Stimulated activated CD4-positive, alpha-beta T cell treated with anti-CD3 and anti-CD28 coated beads, Interleukin-12 subunit alpha, Interleukin-12 subunit beta, amount 100 ng/mL, for 24 hours (primary cell): Measurements from ENCODE around the gene NRDC.
"Not testable (repeated sequence)": the region's sequence is repeated elsewhere in the genome, so short reads cannot be mapped to it uniquely, and the experiment has no call there.

Source experiments
- DNase-seq, 2 experiments: peaks; one replicate each; pipeline ENCODE4 v3.0.0-alpha.2; 2020; ENCODE audit warnings: low read depth in 2 of 2

Gene NRDC

GRCh38 chr1:51878616-51879336 lies at the start of gene NRDC:
Gene NRDC (minus strand): TSS chr1:51878727. CDS start chr1:51878615, 112 bp downstream.
- DNase-seq = peak; percentile 98 to 100

DNA sequence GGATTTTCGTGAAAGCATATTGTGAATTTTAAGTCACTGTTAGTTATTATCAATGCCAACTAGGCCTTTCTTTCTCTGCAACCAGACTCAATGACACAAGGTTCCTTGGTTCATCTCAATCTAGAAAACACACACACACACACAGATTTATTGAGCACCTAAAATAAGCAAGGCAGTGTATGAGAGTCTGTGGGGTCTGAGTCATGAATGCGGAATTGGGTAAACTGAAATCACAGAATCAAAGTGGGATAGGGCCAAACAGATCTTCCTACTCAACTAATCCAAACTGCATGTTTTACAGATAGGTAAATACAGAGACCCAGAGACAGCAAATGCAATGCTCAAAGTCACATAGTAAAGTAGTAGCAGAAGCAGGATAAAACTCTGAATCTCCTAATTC lies 48.5 kb upstream of the NRDC start:
- DNase-seq = no peak

GRCh38 chr1:51926171-51926812 lies 47.8 kb upstream of the NRDC start:
- no peak for DNase-seq

DNA sequence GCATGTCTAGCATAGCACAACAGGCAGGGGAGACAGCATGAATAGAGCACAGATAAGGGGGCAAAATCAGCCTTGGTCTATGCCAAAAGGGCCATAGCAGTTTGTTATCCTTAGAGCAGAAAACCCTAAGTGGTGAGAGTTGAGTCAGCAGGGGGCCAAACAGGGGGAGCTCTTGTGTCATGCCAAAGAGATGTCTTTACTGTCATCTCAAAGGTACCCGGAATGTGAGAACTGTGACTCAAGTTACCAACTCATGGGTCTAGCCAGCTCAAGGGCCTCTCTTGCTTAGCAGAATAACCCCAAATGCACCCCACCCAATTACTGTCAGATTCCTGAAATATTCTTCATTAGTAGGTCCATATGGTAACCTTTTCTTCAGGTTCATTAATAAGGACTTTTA lies 45.9 kb upstream of the NRDC start:
- DNase-seq = peak in 1 of 2 experiments; percentile 20

GRCh38 chr1:51922040-51922439 lies 43.5 kb upstream of the NRDC start:
- no peak for DNase-seq

GRCh38 chr1:51920130-51920529 lies 41.6 kb upstream of the NRDC start:
- no peak for DNase-seq

GRCh38 chr1:51919684-51920083 lies 41.2 kb upstream of the NRDC start:
- DNase-seq = no peak

GRCh38 chr1:51916587-51917405 lies 38.3 kb upstream of the NRDC start:
- no peak for DNase-seq

DNA sequence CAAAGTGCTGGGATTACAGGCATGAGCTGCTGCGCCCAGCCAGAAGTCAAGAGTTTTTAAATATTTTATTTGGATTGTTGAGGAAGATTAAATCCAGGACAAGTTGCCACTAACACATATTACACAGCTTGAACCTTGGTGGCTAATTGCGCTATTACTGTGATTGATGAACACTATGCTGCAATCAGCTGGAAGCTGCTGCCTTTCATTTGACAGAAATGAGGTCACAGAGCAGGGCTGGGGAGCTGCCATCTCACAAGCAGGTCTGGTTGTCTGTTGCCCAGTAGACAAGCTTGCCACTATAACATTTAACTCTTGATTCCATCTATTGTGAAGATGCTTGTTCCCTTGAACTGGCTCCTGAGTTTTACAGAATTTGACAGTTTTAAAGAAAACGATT lies 37.4 kb upstream of the NRDC start:
- DNase-seq = no peak

GRCh38 chr1:51912881-51913280 lies 34.4 kb upstream of the NRDC start:
- no peak for DNase-seq

GRCh38 chr1:51910221-51911000 lies 31.9 kb upstream of the NRDC start:
- DNase-seq = no peak

DNA sequence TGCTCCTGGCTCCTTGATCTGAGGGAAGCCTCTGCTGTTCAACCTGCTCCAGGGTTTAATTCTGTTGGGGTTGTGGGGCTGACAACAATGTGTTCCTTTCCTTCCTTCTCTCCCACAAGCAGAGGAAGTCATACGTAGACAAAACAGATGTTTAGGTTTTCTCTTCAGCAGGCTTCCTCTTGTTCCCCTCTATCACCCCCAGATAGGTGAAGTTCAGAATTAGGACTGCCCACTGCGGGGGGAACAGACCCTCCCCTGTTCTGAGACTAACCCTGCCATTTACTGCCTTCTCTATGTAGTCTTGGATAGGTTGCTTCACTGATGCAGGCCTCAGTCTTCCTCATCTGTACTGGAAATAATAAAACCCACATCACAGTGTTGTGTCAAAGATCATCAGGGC lies 30.0 kb upstream of the NRDC start:
- DNase-seq = no peak

GRCh38 chr1:51907079-51907702 lies 28.7 kb upstream of the NRDC start:
- DNase-seq = no peak

DNA sequence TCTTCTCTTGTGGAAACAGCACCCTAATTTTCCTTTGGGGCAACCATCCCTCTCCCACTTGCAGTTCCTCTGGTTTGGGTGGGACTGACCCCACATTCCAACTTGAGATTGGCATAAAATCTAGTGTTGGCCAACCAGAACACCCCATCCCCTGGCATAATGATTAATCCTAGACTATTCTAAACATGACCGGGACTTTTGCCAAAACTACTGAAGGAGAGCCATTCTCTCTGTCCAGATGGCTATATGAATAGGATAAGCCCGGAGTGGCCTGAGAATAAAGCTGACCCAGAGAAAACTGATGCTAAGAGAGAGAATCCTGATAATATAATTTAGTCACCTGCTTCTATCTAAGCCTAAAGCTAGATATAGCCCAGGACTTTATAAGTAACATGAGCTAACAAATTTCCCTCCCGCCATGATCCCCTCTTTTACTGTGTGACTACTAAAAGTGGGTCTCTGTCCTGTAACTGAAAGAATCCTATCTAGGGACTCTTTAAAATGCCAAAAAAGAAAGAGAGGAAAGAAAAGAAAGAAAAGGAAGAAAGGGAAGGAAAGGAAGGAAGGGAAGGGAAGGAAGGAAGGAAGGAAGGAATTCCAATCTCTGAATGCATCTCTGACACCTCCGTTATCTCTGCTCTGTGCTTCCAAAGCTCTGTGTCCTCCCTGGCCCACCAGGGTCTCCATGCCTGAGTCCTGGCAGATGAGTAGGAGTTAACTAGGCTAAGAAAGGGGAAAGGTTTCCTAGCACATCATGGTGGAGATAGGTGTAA lies 28.0 kb upstream of the NRDC start:
- no peak for DNase-seq

DNA sequence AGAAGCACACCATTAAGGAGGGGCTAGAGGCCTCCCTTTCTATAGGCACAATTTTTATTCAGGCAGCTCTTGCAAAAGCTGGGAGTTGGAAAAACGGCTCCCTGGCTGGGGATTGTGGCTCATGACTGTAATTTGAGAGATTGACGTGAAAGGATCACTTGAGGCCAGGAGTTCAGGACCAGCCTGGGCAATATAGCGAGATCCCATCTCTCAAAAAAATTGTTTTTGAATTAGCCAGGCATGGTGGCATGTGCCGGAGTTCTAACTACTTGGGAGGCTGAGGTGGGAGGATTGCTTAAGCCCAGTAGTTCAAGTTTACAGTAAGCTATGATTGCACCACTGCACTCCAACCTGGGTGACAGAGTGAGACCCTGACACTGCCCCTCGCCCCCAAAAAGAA lies 23.9 kb upstream of the NRDC start:
- DNase-seq = no peak

DNA sequence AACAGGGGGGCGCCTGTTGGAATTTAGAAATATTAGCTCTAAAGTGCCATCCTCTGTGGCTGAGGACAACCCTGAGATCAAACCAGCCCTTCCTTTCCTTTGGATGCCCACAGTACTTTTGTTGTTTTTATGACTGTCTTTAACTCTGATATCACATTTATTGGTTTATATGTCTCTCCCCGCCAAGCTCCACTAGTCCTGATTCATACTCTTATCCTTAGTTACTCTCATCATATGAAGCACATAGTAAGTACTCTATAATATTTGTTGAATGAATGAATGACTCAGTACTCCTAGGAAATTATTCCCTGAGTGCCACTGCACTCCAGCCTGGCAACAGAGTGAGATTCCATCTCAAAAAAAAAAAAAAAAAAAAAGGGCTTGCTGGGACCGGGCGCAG lies 22.6 kb upstream of the NRDC start:
- no peak for DNase-seq

DNA sequence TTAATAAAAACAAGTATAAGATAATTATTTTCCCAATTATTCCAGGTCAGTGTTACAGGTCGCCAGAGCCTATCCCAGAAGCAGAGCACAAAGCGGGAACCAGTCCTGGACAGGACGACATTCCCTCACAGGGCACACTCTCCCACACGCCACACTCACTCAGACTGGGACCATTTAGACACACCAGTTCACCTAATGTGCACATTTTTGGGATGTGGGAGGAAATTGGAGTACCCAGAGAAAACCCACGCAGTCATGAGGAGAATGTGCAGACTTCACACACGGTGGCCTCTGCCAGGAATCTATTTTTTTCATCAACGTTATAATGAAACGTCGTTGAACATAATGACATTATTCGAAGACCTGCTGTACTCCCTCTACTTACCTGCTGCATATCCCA lies 20.5 kb upstream of the NRDC start:
- no peak for DNase-seq

DNA sequence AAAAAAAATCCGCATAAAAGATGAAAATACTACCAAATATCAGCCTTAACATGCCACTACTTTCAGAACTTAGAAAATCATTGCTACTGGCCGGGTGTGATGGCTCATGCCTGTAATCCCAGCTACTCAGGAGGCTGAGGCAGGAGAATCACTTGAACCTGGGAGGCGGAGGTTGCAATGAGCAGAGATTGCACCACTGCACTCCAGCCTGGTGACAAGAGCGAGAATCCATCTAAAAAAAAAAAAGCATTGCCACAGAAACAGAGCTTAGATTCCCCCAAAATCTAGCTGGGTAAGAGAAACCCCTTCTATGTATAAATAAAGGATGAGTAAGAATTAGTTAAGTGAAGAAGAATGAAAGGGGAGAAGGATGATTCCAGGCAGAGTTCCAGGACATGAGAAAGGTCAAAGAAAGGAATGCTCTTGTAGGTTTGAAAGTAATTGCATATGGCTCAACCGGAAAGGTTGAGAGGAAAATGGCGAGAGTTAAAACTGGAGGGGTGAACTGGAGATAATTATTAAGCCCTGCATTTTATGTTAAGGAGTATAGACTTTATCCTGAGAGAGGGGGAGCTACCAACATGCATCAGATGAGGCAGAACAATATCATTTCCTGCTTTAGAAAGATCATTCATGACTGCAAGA lies 19.7 kb upstream of the NRDC start:
- no peak for DNase-seq

DNA sequence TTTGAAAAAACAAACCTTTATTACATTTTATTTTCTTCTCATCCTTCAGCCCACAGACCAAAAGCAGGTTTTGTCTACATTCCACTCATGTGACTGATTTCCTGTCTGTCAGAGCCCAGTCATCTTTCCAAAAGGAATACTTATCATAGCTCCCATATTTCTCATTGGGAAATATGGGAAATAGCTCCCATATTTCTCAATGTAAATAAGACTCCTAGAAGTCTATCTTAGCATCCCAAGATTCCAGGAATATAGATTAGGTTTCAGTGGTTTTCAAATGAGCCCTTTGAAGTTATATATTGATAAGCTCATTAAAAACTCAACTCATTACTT lies 19.1 kb upstream of the NRDC start:
- DNase-seq = no peak

DNA sequence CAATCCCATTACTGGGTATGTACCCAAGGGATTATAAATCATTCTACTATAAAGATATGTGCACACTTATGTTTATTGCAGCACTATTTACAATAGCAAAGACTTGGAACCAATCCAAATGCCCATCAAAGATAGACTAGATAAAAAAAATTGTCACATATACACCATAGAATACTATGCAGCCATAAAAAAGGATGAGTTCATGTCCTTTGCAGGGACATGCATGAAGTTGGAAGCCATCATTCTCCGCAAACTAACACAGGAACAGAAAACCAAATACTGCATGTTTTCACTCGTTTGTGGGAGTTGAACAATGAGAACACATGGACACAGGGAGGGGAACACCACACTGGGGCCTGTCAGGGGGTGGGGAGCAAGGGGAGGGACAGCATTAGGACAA lies 16.2 kb upstream of the NRDC start:
- not testable (repeated sequence) for DNase-seq

DNA sequence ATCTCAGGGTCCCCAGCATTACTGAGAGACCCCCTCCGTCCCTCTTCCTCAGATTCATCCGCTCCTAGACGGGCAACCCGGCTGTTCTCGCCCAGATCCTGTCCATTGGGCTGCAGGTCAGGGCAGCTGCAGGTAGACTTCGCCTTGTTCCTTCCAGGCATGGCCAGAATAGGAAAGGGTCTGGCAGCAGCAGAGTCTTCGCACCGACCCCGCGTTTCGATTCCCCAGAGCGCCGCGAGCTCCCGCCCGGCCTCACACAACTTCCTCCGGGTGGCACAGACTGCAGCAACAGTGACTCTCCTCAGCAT lies 265 bp downstream of the NRDC start:
- no peak for DNase-seq
